Measurements from ENCODE around the gene NRXN3. TPM values are rescaled to one million over a fixed set of nuclear protein-coding genes. Genes with fewer than 3 reads are reported as not detected.

Gene NRXN3
- polyA plus RNA-seq, 1 donor from 2014 or later = 110 TPM

GRCh38 chr14:79229383-79229909, 1059.3 kb downstream of the NRXN3 start:
- H3K27me3 ChIP-seq (ENCODE audit: insufficient read depth, low read depth, low read length) = no peaks in the 10 kb centered on the region
- H3K9ac ChIP-seq (ENCODE audit: low read length) = no peak overlapping the region
- no peak overlapping the region for H3K4me2 ChIP-seq (ENCODE audit: low read length)
- no peaks in the 10 kb centered on the region for H3K36me3 ChIP-seq (ENCODE audit: insufficient read depth, low read length)
- H3K4me3 ChIP-seq (ENCODE audit: low read length) = peak overlapping the region; percentile 33
- no peaks in the 10 kb centered on the region for H3F3A ChIP-seq (ENCODE audit: insufficient read depth, low read length, poor library complexity, severe bottlenecking)
- H3K9me3 ChIP-seq (ENCODE audit: low read length) = no peaks in the 10 kb centered on the region
- H3K27ac ChIP-seq (ENCODE audit: low read length) = peak overlapping the region; percentile 39
- TF ChIP-seq POLR2AphosphoS5 (IDR thresholded peaks at IDR 0.05) (no peak), RAD21 (conservative IDR thresholded peaks at IDR 0.05) (no peak), REST (IDR thresholded peaks at IDR 0.05; ENCODE audit: borderline replicate concordance) (peak; percentile 88), EZH2 (IDR thresholded peaks at IDR 0.05; ENCODE audit: borderline replicate concordance, insufficient read depth, low read length, poor library complexity, severe bottlenecking) (no peak), TAF1 (IDR thresholded peaks at IDR 0.05; ENCODE audit: low read depth) (no peak), SMC3 (conservative IDR thresholded peaks at IDR 0.05; ENCODE audit: poor library complexity) (peak; percentile 15), CTCF (IDR thresholded peaks at IDR 0.05; ENCODE audit: poor library complexity, severe bottlenecking) (no peak), MXI1 (conservative IDR thresholded peaks at IDR 0.05; ENCODE audit: poor library complexity, severe bottlenecking) (no peak), EP300 (conservative IDR thresholded peaks at IDR 0.05; ENCODE audit: poor library complexity, severe bottlenecking) (peak; percentile 63)
- no peaks in the 10 kb centered on the region for H3K79me2 ChIP-seq (replicated peaks; ENCODE audit: insufficient read depth, low read length)
- no peaks in the 10 kb centered on the region for H3K9me2 ChIP-seq (ENCODE audit: insufficient read depth, low read length)
- H2AFZ ChIP-seq (ENCODE audit: low read depth, low read length) = no peak overlapping the region
- H4K20me1 ChIP-seq (ENCODE audit: insufficient read depth) = no peaks in the 10 kb centered on the region

GRCh38 chr14:79242666-79243065, 1072.5 kb downstream of the NRXN3 start:
- H4K20me1 ChIP-seq (ENCODE audit: insufficient read depth) = no peaks in the 10 kb centered on the region
- TF ChIP-seq REST (IDR thresholded peaks at IDR 0.05; ENCODE audit: borderline replicate concordance) = peak; percentile 28
- no peak for TF ChIP-seq POLR2AphosphoS5 (IDR thresholded peaks at IDR 0.05)
- H3K9me2 ChIP-seq (ENCODE audit: insufficient read depth, low read length) = no peaks in the 10 kb centered on the region
- no peak overlapping the region for H2AFZ ChIP-seq (ENCODE audit: low read depth, low read length)
- no peaks in the 10 kb centered on the region for H3K36me3 ChIP-seq (ENCODE audit: insufficient read depth, low read length)
- H3K4me2 ChIP-seq (ENCODE audit: low read length) = no peak overlapping the region
- no peak overlapping the region for H3K4me3 ChIP-seq (ENCODE audit: low read length)
- H3K9ac ChIP-seq (ENCODE audit: low read length) = no peak overlapping the region
- H3K9me3 ChIP-seq (ENCODE audit: low read length) = no peaks in the 10 kb centered on the region
- no peaks in the 10 kb centered on the region for H3K79me2 ChIP-seq (replicated peaks; ENCODE audit: insufficient read depth, low read length)
- no peak overlapping the region for H3K27ac ChIP-seq (ENCODE audit: low read length)
- H3K27me3 ChIP-seq (ENCODE audit: insufficient read depth, low read depth, low read length) = no peaks in the 10 kb centered on the region
- H3F3A ChIP-seq (ENCODE audit: insufficient read depth, low read length, poor library complexity, severe bottlenecking) = no peaks in the 10 kb centered on the region
